Lower lobe of right lung (tissue), 2 donors: Measurements from ENCODE around the gene GLB1L. TPM values are rescaled to one million over a fixed set of nuclear protein-coding genes. Genes with fewer than 3 reads are reported as not detected.

Source experiments
- ATAC-seq, 2 donors: fragments of 200-7000 bp; cut with Tn5 transposase; one replicate each; pipeline ENCODE4 v1.9.1; 2020 to 2022; ENCODE audit warnings: mild to moderate bottlenecking in 2 of 2, moderate library complexity in 2 of 2
- DNase-seq: peaks from one replicate; pipeline ENCODE4 v3.0.0-alpha.2; 2020
- H3K27ac ChIP-seq: fragments of 200-600 bp; one replicate; pipeline ENCODE4 v1.8.0; 2022
- H3K27me3 ChIP-seq: fragments of 200-600 bp; one replicate; pipeline ENCODE4 v1.8.0; 2022; ENCODE audit warnings: low read depth
- H3K36me3 ChIP-seq: fragments of 200-600 bp; one replicate; pipeline ENCODE4 v1.8.0; 2022; ENCODE audit warnings: mild to moderate bottlenecking
- H3K4me1 ChIP-seq: fragments of 200-600 bp; one replicate; pipeline ENCODE4 v1.8.0; 2022
- H3K4me3 ChIP-seq: fragments of 200-600 bp; one replicate; pipeline ENCODE4 v1.8.0; 2022; ENCODE audit warnings: mild to moderate bottlenecking
- H3K9me3 ChIP-seq: fragments of 200-600 bp; one replicate; pipeline ENCODE4 v1.8.0; 2022
- CTCF ChIP-seq: fragments of 200-600 bp; IDR thresholded peaks from one replicate; pipeline ENCODE4 v1.8.0; 2022; ENCODE audit warnings: antibody characterized with exemption, mild to moderate bottlenecking
- intact Hi-C: fragments of 100-400 bp; cut with DNase I; formaldehyde crosslinking; loops from one replicate; pipeline ENCODE4 v1.11.0; 2022
- total RNA-seq: library from RNA; stranded (reverse); fragmentation: NEBNext Ultra II Directional; extraction: Animal tissue kit (Norgen Biotek cat#: 25700); gene quantifications from one replicate; pipeline ENCODE4 v1.2.1, GENCODE V29; 2021
- donor health status: DM: no; HTN: yes; CAD: no; lungs with severe emphysema.

Gene GLB1L
- total RNA-seq, 1 donor from 2014 or later, result 12.6 TPM

- H3K4me1 ChIP-seq, result peaks cover 33% of the 10 kb centered on the region
- peaks cover 63% of the 10 kb centered on the region for H3K36me3 ChIP-seq
- intact Hi-C loops, result no loop called here
- no peaks in the 10 kb centered on the region for H3K9me3 ChIP-seq
- ATAC-seq, result peak; percentile 93 to 94
- DNase-seq, result peak; percentile 96
- no peaks in the 10 kb centered on the region for H3K27me3 ChIP-seq
- no peak for TF ChIP-seq CTCF
- peak within 1 kb of the TSS; percentile 90 for H3K27ac ChIP-seq
- peak within 1 kb of the TSS; percentile 62 for H3K4me3 ChIP-seq
Observed at GRCh38 chr2:219218732-219219701, 26.2 kb downstream of the GLB1L start, which contains the start of gene ABCB6. ABCB6 (minus strand) TSS chr2:219218958; CDS start chr2:219218673, 285 bp downstream.

GRCh38 chr2:219218217-219218731 lies 27.0 kb downstream of the GLB1L start:
- H3K27ac ChIP-seq, result peak overlapping the region; percentile 90
- no peak for TF ChIP-seq CTCF
- no peaks in the 10 kb centered on the region for H3K9me3 ChIP-seq
- DNase-seq, result peak; percentile 75
- peak overlapping the region; percentile 62 for H3K4me3 ChIP-seq
- H3K4me1 ChIP-seq, result peaks cover 33% of the 10 kb centered on the region
- peak; percentile 67 to 76 for ATAC-seq
- intact Hi-C loops, result no loop called here
- H3K36me3 ChIP-seq, result peaks cover 61% of the 10 kb centered on the region
- no peaks in the 10 kb centered on the region for H3K27me3 ChIP-seq

GRCh38 chr2:219216535-219216915 lies 28.7 kb downstream of the GLB1L start:
- no peaks in the 10 kb centered on the region for H3K27me3 ChIP-seq
- TF ChIP-seq CTCF, result no peak
- DNase-seq (no peak), ATAC-seq (no peak)
- no peak overlapping the region for H3K27ac ChIP-seq
- peaks cover 50% of the 10 kb centered on the region for H3K36me3 ChIP-seq
- intact Hi-C loops, result no loop called here
- no peak overlapping the region for H3K4me3 ChIP-seq
- H3K9me3 ChIP-seq, result no peaks in the 10 kb centered on the region
- peaks cover 33% of the 10 kb centered on the region for H3K4me1 ChIP-seq

GRCh38 chr2:219215871-219216534 lies 29.2 kb downstream of the GLB1L start:
- H3K4me1 ChIP-seq, result peaks cover 33% of the 10 kb centered on the region
- peaks cover 45% of the 10 kb centered on the region for H3K36me3 ChIP-seq
- DNase-seq (no peak), ATAC-seq (no peak)
- intact Hi-C loops, result no loop called here
- no peaks in the 10 kb centered on the region for H3K9me3 ChIP-seq
- H3K27me3 ChIP-seq, result no peaks in the 10 kb centered on the region
- no peak overlapping the region for H3K27ac ChIP-seq
- H3K4me3 ChIP-seq, result no peak overlapping the region
- TF ChIP-seq CTCF, result no peak

GRCh38 chr2:219214786-219215185 lies 30.5 kb downstream of the GLB1L start:
- Histone ChIP-seq H3K4me1 (peaks cover 30% of the 10 kb centered on the region), H3K9me3 (no peaks in the 10 kb centered on the region), H3K27me3 (no peaks in the 10 kb centered on the region), H3K27ac (no peak overlapping the region), H3K36me3 (peaks cover 43% of the 10 kb centered on the region), H3K4me3 (no peak overlapping the region)
- DNase-seq (no peak), ATAC-seq (no peak)
- intact Hi-C loops, result no loop called here
- no peak for TF ChIP-seq CTCF
